Fibroblast of lung (primary cell): ENCODE measurements around the gene PLA2G6. TPM values are rescaled to one million over a fixed set of nuclear protein-coding genes. Genes with fewer than 3 reads are reported as not detected.
"Not testable (repeated sequence)": the region's sequence is repeated elsewhere in the genome, so short reads cannot be mapped to it uniquely, and the experiment has no call there.

ENCODE experiments used
- DNase-seq, 2 donors: peaks; one replicate each; pipeline versions ENCODE4 v3.0.0 to v3.0.0-alpha.2; 2010; ENCODE audit warnings: low read depth in 2 of 2
- H2AFZ ChIP-seq: 2 replicates; pipeline ENCODE4 v1.5.1; 2012; ENCODE audit warnings: low read length, control low read depth, inconsistent platforms
- H3K27ac ChIP-seq: 2 replicates; pipeline ENCODE4 v1.5.1; 2011; ENCODE audit warnings: low read length, control low read depth; ENCODE audit not compliant: insufficient read depth
- H3K27me3 ChIP-seq: 2 replicates; pipeline ENCODE4 v1.5.1; 2011; ENCODE audit warnings: mild to moderate bottlenecking, low read length; ENCODE audit not compliant: control insufficient read depth, insufficient read depth
- H3K36me3 ChIP-seq: 2 replicates; pipeline ENCODE4 v1.5.1; 2011; ENCODE audit warnings: low read length; ENCODE audit not compliant: control insufficient read depth, insufficient read depth
- H3K4me1 ChIP-seq: 2 replicates; pipeline ENCODE4 v1.5.1; 2011; ENCODE audit warnings: low read length; ENCODE audit not compliant: control insufficient read depth, insufficient read depth; ENCODE audit errors: extremely low read depth
- H3K4me2 ChIP-seq: 2 replicates; pipeline ENCODE4 v1.5.1; 2011; ENCODE audit warnings: low read length, control low read depth; ENCODE audit not compliant: insufficient read depth; ENCODE audit errors: extremely low read depth
- H3K4me3 ChIP-seq, 4 experiments: fragments of 200-600 bp in 1 of 4; sonication (generic) in 1 of 4; replicated peaks in 1 of 4; 2 replicates each; pipeline ENCODE4 v1.5.1; 2011 to 2016; ENCODE audit warnings: low read length in 4 of 4, low read depth in 3 of 4, mild to moderate bottlenecking in 3 of 4, control low read depth in 2 of 4, inconsistent platforms in 1 of 4, mixed read lengths in 1 of 4; ENCODE audit not compliant: insufficient read depth in 1 of 4; ENCODE audit errors: control extremely low read depth in 1 of 4
- H3K79me2 ChIP-seq: 2 replicates; pipeline ENCODE4 v1.5.1; 2012; ENCODE audit warnings: mild to moderate bottlenecking, low read length, inconsistent platforms; ENCODE audit not compliant: control insufficient read depth, insufficient read depth
- H3K9ac ChIP-seq: 2 replicates; pipeline ENCODE4 v1.5.1; 2011; ENCODE audit warnings: mild to moderate bottlenecking, low read length, control low read depth; ENCODE audit not compliant: insufficient read depth
- H3K9me3 ChIP-seq: 2 replicates; pipeline ENCODE4 v1.5.1; 2012; ENCODE audit warnings: low read depth, low read length; ENCODE audit not compliant: control insufficient read depth, insufficient read depth
- H4K20me1 ChIP-seq: 2 replicates; pipeline ENCODE4 v1.5.1; 2011; ENCODE audit warnings: low read length; ENCODE audit not compliant: control insufficient read depth, insufficient read depth; ENCODE audit errors: extremely low read depth
- EZH2 ChIP-seq: IDR thresholded peaks from 2 replicates; pipeline ENCODE4 v1.5.1; 2012; ENCODE audit warnings: low read length, control low read depth, mild to moderate bottlenecking; ENCODE audit errors: missing control alignments
- polyA plus RNA-seq, 2 donors: library from polyadenylated mRNA; depleted of rRNA in 1 of 2; stranded (reverse) in 1 of 2; unstranded in 1 of 2; fragments of >200 nt; gene quantifications; 2 replicates each; pipeline ENCODE4 v1.2.1, GENCODE V29; 2011 to 2012; ENCODE audit warnings: missing spikeins in 1 of 2
- total RNA-seq: library from RNA; depleted of rRNA; stranded (reverse); fragments of >200 nt; gene quantifications from 2 replicates; pipeline ENCODE4 v1.2.1, GENCODE V29; 2014
- TF ChIP-seq, protein P1 (sequence below), 2 donors: IDR thresholded peaks in 1 of 2; conservative IDR thresholded peaks in 1 of 2; 1 replicate in 1 of 2; 2 replicates in 1 of 2; pipeline ENCODE4 v1.5.1; 2011 to 2012; ENCODE audit warnings: low read length in 2 of 2, control low read depth in 1 of 2, inconsistent platforms in 1 of 2, low read depth in 1 of 2, mild to moderate bottlenecking in 1 of 2

PLA2G6 gene
- total and polyA plus RNA-seq, 2 donors (not counting 1 experiment from before 2014, with no cell fraction given), result 4.8 to 29.9 TPM

DNA sequence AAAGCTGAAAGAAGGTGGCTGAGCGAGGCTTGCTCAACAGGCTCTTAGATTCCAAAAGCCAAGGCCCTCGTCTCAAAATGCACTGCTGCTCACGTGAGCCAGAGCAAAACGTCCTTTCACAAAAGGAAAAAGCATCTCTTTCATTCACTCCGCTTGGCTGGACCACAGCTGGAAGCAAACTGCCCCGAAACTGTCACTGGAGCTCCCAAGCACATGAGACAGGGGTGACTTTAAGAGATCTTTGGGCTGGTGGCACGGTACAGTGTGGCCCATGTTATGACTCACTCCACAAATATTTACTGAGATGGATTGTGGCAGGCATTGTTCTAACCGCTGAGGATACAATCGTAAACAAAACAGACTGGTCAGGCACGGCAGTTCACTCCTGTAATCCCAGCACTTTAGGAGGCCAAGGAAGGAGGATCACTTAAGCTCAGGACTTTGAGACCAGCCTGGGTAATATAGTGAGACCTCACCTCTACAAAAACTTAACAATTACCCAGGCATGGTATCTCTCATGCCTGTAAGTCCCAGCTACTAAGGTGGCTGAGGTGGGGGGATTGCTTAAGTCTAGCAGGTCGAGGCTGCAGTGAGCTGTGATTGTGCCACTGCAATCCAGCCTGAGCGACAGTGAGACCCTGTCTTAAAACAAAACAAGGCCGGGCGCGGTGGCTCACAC, 3.6 kb downstream of the PLA2G6 start:
- Histone ChIP-seq H2AFZ (peak overlapping the region; percentile 51), H3K27me3 (no peaks in the 10 kb centered on the region), H4K20me1 (no peaks in the 10 kb centered on the region), H3K36me3 (no peaks in the 10 kb centered on the region), H3K4me3 (no peak overlapping the region), H3K79me2 (no peaks in the 10 kb centered on the region), H3K27ac (peak overlapping the region; percentile 71), H3K4me1 (peaks cover 23% of the 10 kb centered on the region), H3K9me3 (no peaks in the 10 kb centered on the region), H3K4me2 (peak overlapping the region; percentile 37), H3K9ac (no peak overlapping the region)
- DNase-seq, result peak; percentile 83 to 86
- TF ChIP-seq EZH2, result no peak
- TF ChIP-seq, protein P1, sequence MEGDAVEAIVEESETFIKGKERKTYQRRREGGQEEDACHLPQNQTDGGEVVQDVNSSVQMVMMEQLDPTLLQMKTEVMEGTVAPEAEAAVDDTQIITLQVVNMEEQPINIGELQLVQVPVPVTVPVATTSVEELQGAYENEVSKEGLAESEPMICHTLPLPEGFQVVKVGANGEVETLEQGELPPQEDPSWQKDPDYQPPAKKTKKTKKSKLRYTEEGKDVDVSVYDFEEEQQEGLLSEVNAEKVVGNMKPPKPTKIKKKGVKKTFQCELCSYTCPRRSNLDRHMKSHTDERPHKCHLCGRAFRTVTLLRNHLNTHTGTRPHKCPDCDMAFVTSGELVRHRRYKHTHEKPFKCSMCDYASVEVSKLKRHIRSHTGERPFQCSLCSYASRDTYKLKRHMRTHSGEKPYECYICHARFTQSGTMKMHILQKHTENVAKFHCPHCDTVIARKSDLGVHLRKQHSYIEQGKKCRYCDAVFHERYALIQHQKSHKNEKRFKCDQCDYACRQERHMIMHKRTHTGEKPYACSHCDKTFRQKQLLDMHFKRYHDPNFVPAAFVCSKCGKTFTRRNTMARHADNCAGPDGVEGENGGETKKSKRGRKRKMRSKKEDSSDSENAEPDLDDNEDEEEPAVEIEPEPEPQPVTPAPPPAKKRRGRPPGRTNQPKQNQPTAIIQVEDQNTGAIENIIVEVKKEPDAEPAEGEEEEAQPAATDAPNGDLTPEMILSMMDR (conservative IDR thresholded peaks at IDR 0.05 in 1 of 2, IDR thresholded peaks at IDR 0.05 in 1 of 2; ENCODE audit: low read depth in 1 of 2, low read length in 2 of 2), result no peak

DNA sequence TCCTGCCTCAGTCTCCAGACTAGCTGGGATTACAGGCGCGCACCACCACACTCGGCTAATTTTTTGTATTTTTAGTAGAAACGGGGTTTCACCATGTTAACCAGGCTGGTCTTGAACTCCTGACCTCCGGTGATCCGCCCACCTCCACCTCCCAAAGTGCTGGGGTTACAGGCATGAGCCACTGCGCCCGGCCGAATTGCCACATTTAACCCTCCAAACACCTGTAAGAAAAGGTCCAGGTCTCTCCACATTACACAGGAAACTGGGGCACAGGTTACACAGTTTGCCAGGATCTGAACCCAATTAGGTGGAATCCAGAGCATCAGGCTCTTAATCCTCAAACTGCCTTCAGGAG, 4.1 kb downstream of the PLA2G6 start:
- H3K27me3 ChIP-seq, H3K36me3 ChIP-seq, H3K79me2 ChIP-seq, H4K20me1 ChIP-seq, H3K9ac ChIP-seq, DNase-seq, H3K4me3 ChIP-seq, H3K9me3 ChIP-seq: not testable (repeated sequence)
- H3K27ac ChIP-seq, result peak overlapping the region; percentile 71
- peaks cover 28% of the 10 kb centered on the region for H3K4me1 ChIP-seq
- H2AFZ ChIP-seq, result peak overlapping the region; percentile 51
- peak overlapping the region; percentile 37 for H3K4me2 ChIP-seq

GRCh38 chr22:38177044-38177443, 4.6 kb downstream of the PLA2G6 start:
- DNase-seq, result no peak
- Histone ChIP-seq H3K27me3 (no peaks in the 10 kb centered on the region), H3K36me3 (no peaks in the 10 kb centered on the region), H4K20me1 (no peaks in the 10 kb centered on the region), H3K4me2 (no peak overlapping the region), H3K79me2 (no peaks in the 10 kb centered on the region), H3K27ac (no peak overlapping the region), H3K9ac (no peak overlapping the region), H2AFZ (no peak overlapping the region), H3K4me1 (peaks cover 30% of the 10 kb centered on the region), H3K4me3 (no peak overlapping the region), H3K9me3 (no peaks in the 10 kb centered on the region)
- TF ChIP-seq, protein P1 (conservative IDR thresholded peaks at IDR 0.05 in 1 of 2, IDR thresholded peaks at IDR 0.05 in 1 of 2; ENCODE audit: low read depth in 1 of 2, low read length in 2 of 2), result no peak
- TF ChIP-seq EZH2, result no peak
